Prostate gland (tissue), 2 donors: ENCODE data around the gene SERINC5. TPM values are rescaled to one million over a fixed set of nuclear protein-coding genes. Genes with fewer than 3 reads are reported as not detected.

ENCODE experiments used
- DNase-seq: peaks from one replicate; pipeline ENCODE4 v3.0.0-alpha.2; 2019; ENCODE audit warnings: low spot score
- H3K27ac ChIP-seq, 2 donors: fragments of 200-600 bp; sonication (generic); 2 replicates each; pipeline ENCODE4 v1.5.1; 2017 to 2019
- H3K27me3 ChIP-seq: fragments of 200-600 bp; sonication (generic); replicated peaks from 2 replicates; pipeline ENCODE4 v1.5.1; 2019; ENCODE audit not compliant: insufficient read depth
- H3K36me3 ChIP-seq, 2 donors: fragments of 200-600 bp; sonication (generic); 1 replicate in 1 of 2; 2 replicates in 1 of 2; pipeline versions ENCODE4 v1.5.1 to v1.8.1; 2017 to 2019
- H3K4me1 ChIP-seq: fragments of 200-600 bp; sonication (generic); replicated peaks from 2 replicates; pipeline ENCODE4 v1.5.1; 2019
- H3K4me3 ChIP-seq, 2 donors: fragments of 200-600 bp; sonication (generic); 2 replicates each; pipeline ENCODE4 v1.5.1; 2017 to 2019
- H3K9me3 ChIP-seq: fragments of 200-600 bp; sonication (generic); 2 replicates; pipeline ENCODE4 v1.5.1; 2017
- CTCF ChIP-seq, 4 experiments: fragments of 200-600 bp in 2 of 4; fragments of 450-650 bp in 2 of 4; sonication (generic) in 2 of 4; IDR thresholded peaks; 1 replicate in 3 of 4; 2 replicates in 1 of 4; pipeline ENCODE4 v1.5.1; 2016 to 2019; ENCODE audit warnings: antibody characterized with exemption in 4 of 4, mild to moderate bottlenecking in 2 of 4, moderate library complexity in 2 of 4
- POLR2A ChIP-seq: fragments of 450-650 bp; IDR thresholded peaks from one replicate; pipeline ENCODE4 v1.6.1; 2016; ENCODE audit warnings: antibody characterized with exemption, mild to moderate bottlenecking
- POLR2AphosphoS5 ChIP-seq: sonication (generic); formaldehyde crosslinking; IDR thresholded peaks from one replicate; pipeline ENCODE4 v1.6.1; 2017; ENCODE audit warnings: antibody characterized with exemption
- WGBS: methylation state at CpG from one replicate; pipeline ENCODE4 v1.1.5; 2018; 5-methylcytosine and 5-hydroxymethylcytosine counted together
- intact Hi-C: fragments of 100-400 bp; cut with DNase I; formaldehyde crosslinking; loops from one replicate; pipeline ENCODE4 v1.14.2; 2022
- total RNA-seq, 2 donors: library from RNA; depleted of rRNA; stranded (reverse); fragments of >200 nt; gene quantifications; one replicate each; pipeline ENCODE4 v1.1.0, GENCODE V29; 2016

The SERINC5 gene
- total RNA-seq, 2 donors from 2014 or later: 127 to 205 TPM

GRCh38 chr5:80068246-80068636 lies 187.6 kb downstream of the SERINC5 start:
- H3K27ac ChIP-seq: no peak overlapping the region
- no peak overlapping the region for H3K4me3 ChIP-seq
- H3K4me1 ChIP-seq: no peaks in the 10 kb centered on the region
- H3K27me3 ChIP-seq: no peaks in the 10 kb centered on the region
- TF ChIP-seq POLR2AphosphoS5 (no peak), CTCF (IDR thresholded peaks at IDR 0.05) (no peak), POLR2A (no peak)
- no peaks in the 10 kb centered on the region for H3K9me3 ChIP-seq
- WGBS: 98% methylated on average over 5 of the region's 5 CpGs
- no peak for DNase-seq
- intact Hi-C loops: no loop called here
- H3K36me3 ChIP-seq: no peaks in the 10 kb centered on the region

- no peaks in the 10 kb centered on the region for H3K36me3 ChIP-seq
- WGBS: 86% methylated on average over 8 of the region's 8 CpGs
- H3K4me1 ChIP-seq: no peaks in the 10 kb centered on the region
- no peak for DNase-seq
- H3K9me3 ChIP-seq: no peaks in the 10 kb centered on the region
- no peaks in the 10 kb centered on the region for H3K27me3 ChIP-seq
- H3K4me3 ChIP-seq: no peak overlapping the region
- TF ChIP-seq CTCF (IDR thresholded peaks at IDR 0.05) (no peak), POLR2AphosphoS5 (no peak), POLR2A (no peak)
- intact Hi-C loops: no loop called here
- no peak overlapping the region for H3K27ac ChIP-seq
Observed at GRCh38 chr5:80067531-80068245, 188.2 kb downstream of the SERINC5 start.

- Histone ChIP-seq H3K9me3 (no peaks in the 10 kb centered on the region), H3K27me3 (no peaks in the 10 kb centered on the region), H3K27ac (no peak overlapping the region), H3K4me3 (no peak overlapping the region), H3K4me1 (no peaks in the 10 kb centered on the region), H3K36me3 (no peaks in the 10 kb centered on the region)
- TF ChIP-seq POLR2AphosphoS5: no peak
- TF ChIP-seq POLR2A: no peak
- TF ChIP-seq CTCF (IDR thresholded peaks at IDR 0.05): no peak
- intact Hi-C loops: no loop called here
- no peak for DNase-seq
- 82% methylated on average over 2 of the region's 2 CpGs for WGBS
Observed at GRCh38 chr5:80067016-80067415, 188.8 kb downstream of the SERINC5 start.

- Histone ChIP-seq H3K4me3 (no peak overlapping the region), H3K27ac (no peak overlapping the region), H3K36me3 (no peaks in the 10 kb centered on the region), H3K9me3 (no peaks in the 10 kb centered on the region), H3K27me3 (no peaks in the 10 kb centered on the region), H3K4me1 (no peaks in the 10 kb centered on the region)
- intact Hi-C loops: no loop called here
- TF ChIP-seq POLR2AphosphoS5: no peak
- no peak for TF ChIP-seq CTCF (IDR thresholded peaks at IDR 0.05)
- no peak for TF ChIP-seq POLR2A
- DNase-seq: no peak
Observed at GRCh38 chr5:80064124-80064523, 191.7 kb downstream of the SERINC5 start.

Other genes with a start within 250 kb of the SERINC5 start
- 10 to 100 TPM in 1 of 2 donors, 1 to 10 TPM in 1; 3.9 to 21.5 TPM for gene THBS4, start 220.7 kb downstream of the SERINC5 start, total RNA-seq
- gene SPZ1, start 64.0 kb upstream of the SERINC5 start, total RNA-seq: not detected
- gene ZFYVE16, start 152.0 kb upstream of the SERINC5 start, total RNA-seq: 10 to 100 TPM; 29.4 to 41.1 TPM
- gene FAM151B, start 232.1 kb upstream of the SERINC5 start, total RNA-seq: 1 to 10 TPM; 3.2 to 3.3 TPM